ENCODE results near the gene ZNF746. TPM values are rescaled to one million over a fixed set of nuclear protein-coding genes. Genes with fewer than 3 reads are reported as not detected.
"Not testable (repeated sequence)": the region's sequence is repeated elsewhere in the genome, so short reads cannot be mapped to it uniquely, and the experiment has no call there.

The ZNF746 gene
- polyA plus RNA-seq, 1 donor (not counting 4 experiments of a cell fraction or from before 2014, with no cell fraction given) = 7.0 TPM

GRCh38 chr7:149494738-149495368, 2.8 kb downstream of the ZNF746 start:
- Histone ChIP-seq H3K4me1 (ENCODE audit: control insufficient read depth, extremely low read depth, insufficient read depth, low read length) (peaks cover 7% of the 10 kb centered on the region), H3K9me1 (ENCODE audit: control insufficient read depth, extremely low read depth, insufficient read depth, low read length) (no peaks in the 10 kb centered on the region), H3K27ac (ENCODE audit: control insufficient read depth, insufficient read depth, low read length) (no peak overlapping the region), H3K9ac (ENCODE audit: control insufficient read depth, extremely low read depth, insufficient read depth, low read length) (no peak overlapping the region), H2AFZ (ENCODE audit: control insufficient read depth, low read length) (no peak overlapping the region), H3K4me3 (ENCODE audit: control insufficient read depth in 2 of 3, extremely low read depth in 1 of 3, insufficient read depth in 2 of 3, low read depth in 1 of 3, low read length in 3 of 3) (no peak overlapping the region), H3K79me2 (ENCODE audit: control insufficient read depth, insufficient read depth, low read length) (peaks cover 34% of the 10 kb centered on the region), H3K9me3 (ENCODE audit: control insufficient read depth, low read depth, low read length) (no peaks in the 10 kb centered on the region), H3K36me3 (ENCODE audit: control insufficient read depth in 2 of 2, extremely low read depth in 1 of 2, insufficient read depth in 2 of 2, low read length in 2 of 2) (peaks cover 25 to 31% of the 10 kb centered on the region in 2 experiments), H4K20me1 (ENCODE audit: control insufficient read depth, extremely low read depth, insufficient read depth, low read length) (no peaks in the 10 kb centered on the region), H3K27me3 (ENCODE audit: control insufficient read depth, extremely low read depth, insufficient read depth, low read length) (peaks cover 3% of the 10 kb centered on the region), H3K4me2 (ENCODE audit: control insufficient read depth, extremely low read depth, insufficient read depth, low read depth, low read length) (no peak overlapping the region)
- FAIRE-seq (no peak), DNase-seq (ENCODE audit: low read depth, low spot score) (no peak)
- no peak for TF ChIP-seq EZH2 (IDR thresholded peaks at IDR 0.05; ENCODE audit: low read length)
- TF ChIP-seq CTCF (optimal IDR thresholded peaks at IDR 0.05 in 1 of 3, IDR thresholded peaks at IDR 0.05 in 1 of 3, conservative IDR thresholded peaks at IDR 0.05 in 1 of 3; ENCODE audit: extremely low read depth in 1 of 3, insufficient read depth in 2 of 3, low read length in 3 of 3) = no peak
- dilution Hi-C loops (cut with MboI; ENCODE audit: extremely low pct_ligation_motif_present, low sequenced_read_pairs) = no loop called here

- Histone ChIP-seq H3K79me2 (ENCODE audit: control insufficient read depth, insufficient read depth, low read length) (peaks cover 34% of the 10 kb centered on the region), H3K36me3 (ENCODE audit: control insufficient read depth in 2 of 2, extremely low read depth in 1 of 2, insufficient read depth in 2 of 2, low read length in 2 of 2) (peaks cover 30 to 32% of the 10 kb centered on the region in 2 experiments)
- H3K4me3 ChIP-seq (ENCODE audit: control insufficient read depth in 2 of 3, extremely low read depth in 1 of 3, insufficient read depth in 2 of 3, low read depth in 1 of 3, low read length in 3 of 3); DNase-seq (ENCODE audit: low read depth, low spot score); H4K20me1 ChIP-seq (ENCODE audit: control insufficient read depth, extremely low read depth, insufficient read depth, low read length); FAIRE-seq; H3K27me3 ChIP-seq (ENCODE audit: control insufficient read depth, extremely low read depth, insufficient read depth, low read length); H3K9ac ChIP-seq (ENCODE audit: control insufficient read depth, extremely low read depth, insufficient read depth, low read length); H2AFZ ChIP-seq (ENCODE audit: control insufficient read depth, low read length); H3K9me1 ChIP-seq (ENCODE audit: control insufficient read depth, extremely low read depth, insufficient read depth, low read length); dilution Hi-C loops (cut with MboI; ENCODE audit: extremely low pct_ligation_motif_present, low sequenced_read_pairs); H3K27ac ChIP-seq (ENCODE audit: control insufficient read depth, insufficient read depth, low read length); H3K4me2 ChIP-seq (ENCODE audit: control insufficient read depth, extremely low read depth, insufficient read depth, low read depth, low read length); H3K4me1 ChIP-seq (ENCODE audit: control insufficient read depth, extremely low read depth, insufficient read depth, low read length); H3K9me3 ChIP-seq (ENCODE audit: control insufficient read depth, low read depth, low read length): not testable (repeated sequence)
Observed at GRCh38 chr7:149493975-149494374, 3.6 kb downstream of the ZNF746 start.

- H3K4me3 ChIP-seq (ENCODE audit: control insufficient read depth in 2 of 3, extremely low read depth in 1 of 3, insufficient read depth in 2 of 3, low read depth in 1 of 3, low read length in 3 of 3) = no peak overlapping the region
Observed at GRCh38 chr7:149493366-149493765, 4.2 kb downstream of the ZNF746 start.

More at GRCh38 chr7:149493366-149493765, 4.2 kb downstream of the ZNF746 start:
- no peak for DNase-seq (ENCODE audit: low read depth, low spot score)
- dilution Hi-C loops (cut with MboI; ENCODE audit: extremely low pct_ligation_motif_present, low sequenced_read_pairs) = no loop called here
- no peaks in the 10 kb centered on the region for H3K27me3 ChIP-seq (ENCODE audit: control insufficient read depth, extremely low read depth, insufficient read depth, low read length)
- peaks cover 30 to 36% of the 10 kb centered on the region in 2 experiments for H3K36me3 ChIP-seq (ENCODE audit: control insufficient read depth in 2 of 2, extremely low read depth in 1 of 2, insufficient read depth in 2 of 2, low read length in 2 of 2)
- no peak overlapping the region for H3K27ac ChIP-seq (ENCODE audit: control insufficient read depth, insufficient read depth, low read length)
- no peaks in the 10 kb centered on the region for H3K9me3 ChIP-seq (ENCODE audit: control insufficient read depth, low read depth, low read length)
- no peaks in the 10 kb centered on the region for H4K20me1 ChIP-seq (ENCODE audit: control insufficient read depth, extremely low read depth, insufficient read depth, low read length)
- no peak overlapping the region for H3K9ac ChIP-seq (ENCODE audit: control insufficient read depth, extremely low read depth, insufficient read depth, low read length)
- peaks cover 7% of the 10 kb centered on the region for H3K4me1 ChIP-seq (ENCODE audit: control insufficient read depth, extremely low read depth, insufficient read depth, low read length)
- no peak overlapping the region for H2AFZ ChIP-seq (ENCODE audit: control insufficient read depth, low read length)
- H3K79me2 ChIP-seq (ENCODE audit: control insufficient read depth, insufficient read depth, low read length) = peaks cover 37% of the 10 kb centered on the region
- no peak for TF ChIP-seq CTCF (optimal IDR thresholded peaks at IDR 0.05 in 1 of 3, IDR thresholded peaks at IDR 0.05 in 1 of 3, conservative IDR thresholded peaks at IDR 0.05 in 1 of 3; ENCODE audit: extremely low read depth in 1 of 3, insufficient read depth in 2 of 3, low read length in 3 of 3)
- TF ChIP-seq EZH2 (IDR thresholded peaks at IDR 0.05; ENCODE audit: low read length) = no peak
- no peaks in the 10 kb centered on the region for H3K9me1 ChIP-seq (ENCODE audit: control insufficient read depth, extremely low read depth, insufficient read depth, low read length)
- no peak for FAIRE-seq
- no peak overlapping the region for H3K4me2 ChIP-seq (ENCODE audit: control insufficient read depth, extremely low read depth, insufficient read depth, low read depth, low read length)

Measured in keratinocyte (primary cell).